Keratinocyte (primary cell): ENCODE data around the gene GXYLT1.

Experiments
- CTCF ChIP-seq, 3 experiments: IDR thresholded peaks in 1 of 3; conservative IDR thresholded peaks in 1 of 3; optimal IDR thresholded peaks in 1 of 3; 2 replicates in 2 of 3; 3 replicates in 1 of 3; pipeline versions ENCODE3 to v1.5.1; 2011; ENCODE audit warnings: low read length in 3 of 3, mild to moderate bottlenecking in 3 of 3, moderate library complexity in 2 of 3, control low read depth in 1 of 3, inconsistent platforms in 1 of 3; ENCODE audit not compliant: insufficient read depth in 2 of 3; ENCODE audit errors: extremely low read depth in 1 of 3
- EZH2 ChIP-seq: IDR thresholded peaks from one replicate; pipeline ENCODE4 v1.6.1; 2012; ENCODE audit warnings: inconsistent platforms, mild to moderate bottlenecking, low read length, moderate library complexity

DNA sequence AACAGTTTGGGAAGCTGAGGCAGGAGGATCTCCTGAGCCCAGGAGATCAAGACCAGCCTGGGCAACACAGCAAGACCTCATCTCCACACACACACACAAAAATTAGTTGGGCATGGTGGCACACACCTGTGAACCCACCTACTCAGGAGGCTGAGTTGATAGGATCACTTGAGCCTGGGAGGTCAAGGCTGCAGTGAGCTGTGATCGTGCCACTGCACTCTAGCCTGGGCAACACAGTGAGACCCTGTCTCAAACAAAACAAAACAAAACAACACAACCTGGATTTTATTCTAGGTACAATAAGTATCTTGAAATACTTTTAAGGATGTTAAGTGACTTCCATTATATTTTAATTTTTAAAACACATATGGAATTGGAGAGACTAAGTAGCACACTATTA is 47.6 kb upstream of the GXYLT1 start:
- no peak for TF ChIP-seq CTCF (optimal IDR thresholded peaks at IDR 0.05 in 1 of 3, IDR thresholded peaks at IDR 0.05 in 1 of 3, conservative IDR thresholded peaks at IDR 0.05 in 1 of 3; ENCODE audit: extremely low read depth in 1 of 3, insufficient read depth in 2 of 3, low read length in 3 of 3)
- TF ChIP-seq EZH2: no peak
